NCI-H1930 (cell line): Measurements from ENCODE around the gene PDE4A.
"Not testable (repeated sequence)": the region's sequence is repeated elsewhere in the genome, so short reads cannot be mapped to it uniquely, and the experiment has no call there.

Experiments
- DNase-seq, 2 experiments: peaks; one replicate each; lab custom pipeline; 2025; lab: John Stamatoyannopoulos, UW

The PDE4A gene

GRCh38 chr19:10403137-10404021 lies 17.0 kb upstream of the PDE4A start, which contains the start of gene CDC37:
Gene CDC37 (minus strand): TSS chr19:10403542. CDS start chr19:10403479, 63 bp downstream.
- DNase-seq = peak; percentile 88 to 91

GRCh38 chr19:10404888-10405820 lies 15.2 kb upstream of the PDE4A start:
- no peak for DNase-seq

DNA sequence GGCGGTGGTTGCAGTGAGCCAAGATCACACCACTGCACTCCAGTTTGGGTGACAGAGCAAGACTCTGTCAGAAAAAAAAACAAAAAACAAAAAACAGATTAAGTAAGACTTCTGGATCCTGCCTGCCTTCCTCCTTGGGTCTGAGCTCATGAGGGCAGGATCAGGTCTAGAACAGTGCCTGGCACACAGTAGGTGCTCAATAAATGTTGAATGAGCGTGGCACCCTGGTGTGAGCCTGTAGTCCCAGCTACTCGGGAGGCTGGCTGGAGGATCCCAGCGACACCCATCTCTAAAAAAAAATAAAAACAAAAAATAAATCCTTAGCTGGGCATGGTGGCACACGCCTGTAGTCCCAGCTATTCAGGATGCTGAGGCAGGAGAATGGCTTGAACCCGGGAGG lies 14.1 kb upstream of the PDE4A start:
- no peak for DNase-seq

GRCh38 chr19:10407096-10407495 lies 13.2 kb upstream of the PDE4A start:
- no peak for DNase-seq

- no peak for DNase-seq
Observed at GRCh38 chr19:10408511-10409283, 11.6 kb upstream of the PDE4A start.

- not testable (repeated sequence) for DNase-seq
Observed at GRCh38 chr19:10411224-10411623, 9.1 kb upstream of the PDE4A start.

DNA sequence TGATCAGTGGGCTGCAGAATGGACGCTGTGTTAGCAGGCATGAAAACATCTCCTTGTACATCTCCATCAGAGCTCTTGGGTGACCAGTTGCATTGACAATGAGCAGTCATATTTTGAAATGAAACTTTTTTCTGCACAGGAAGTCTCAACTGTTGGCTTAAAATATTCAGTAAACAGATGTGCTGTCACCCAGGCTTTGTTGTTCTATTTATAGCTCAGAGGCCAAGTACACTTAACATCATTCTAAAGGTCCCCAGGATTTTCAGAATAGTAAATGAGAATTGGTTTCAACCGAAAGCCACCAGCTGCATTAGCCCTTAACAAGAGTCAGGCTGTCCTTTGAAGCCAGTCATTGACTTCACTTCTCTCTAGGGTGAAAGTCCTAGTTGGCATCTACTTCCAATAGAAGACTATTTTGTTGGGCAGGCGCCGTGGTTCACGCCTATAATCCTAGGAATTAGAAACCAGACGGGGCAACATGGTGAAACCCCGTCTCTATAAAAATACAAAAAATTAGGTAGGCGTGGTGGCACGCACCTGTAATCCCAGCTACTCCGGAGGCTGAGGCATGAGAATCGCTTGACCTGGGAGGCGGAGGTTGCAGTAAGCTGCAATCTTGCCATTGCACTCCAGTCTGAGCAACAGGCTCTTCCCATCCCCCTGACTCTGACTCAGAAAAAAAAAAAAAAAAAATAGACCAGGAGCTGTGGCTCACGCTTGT lies 7.9 kb upstream of the PDE4A start:
- no peak for DNase-seq

- DNase-seq = no peak
Observed at GRCh38 chr19:10416083-10416379, 4.3 kb upstream of the PDE4A start.

- DNase-seq = peak; percentile 82 to 91
Observed at GRCh38 chr19:10416380-10417257, 3.7 kb upstream of the PDE4A start.

- no peak for DNase-seq
Observed at GRCh38 chr19:10417541-10418234, 2.6 kb upstream of the PDE4A start.

DNA sequence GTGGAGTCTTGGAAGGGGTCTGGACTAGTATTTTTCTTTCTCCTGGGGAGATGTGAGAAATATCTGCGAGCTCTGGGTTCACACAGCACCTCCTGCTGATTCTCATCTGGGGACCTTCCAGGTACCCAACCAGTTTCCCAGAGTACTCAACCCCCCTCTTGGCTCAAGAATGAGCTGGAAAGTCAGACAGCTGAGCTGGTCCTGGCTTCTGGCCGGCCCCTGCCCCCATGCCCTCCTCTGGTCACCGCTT lies 2.2 kb upstream of the PDE4A start:
- DNase-seq = no peak

- no peak for DNase-seq
Observed at GRCh38 chr19:10418485-10419199, 1.7 kb upstream of the PDE4A start.

DNA sequence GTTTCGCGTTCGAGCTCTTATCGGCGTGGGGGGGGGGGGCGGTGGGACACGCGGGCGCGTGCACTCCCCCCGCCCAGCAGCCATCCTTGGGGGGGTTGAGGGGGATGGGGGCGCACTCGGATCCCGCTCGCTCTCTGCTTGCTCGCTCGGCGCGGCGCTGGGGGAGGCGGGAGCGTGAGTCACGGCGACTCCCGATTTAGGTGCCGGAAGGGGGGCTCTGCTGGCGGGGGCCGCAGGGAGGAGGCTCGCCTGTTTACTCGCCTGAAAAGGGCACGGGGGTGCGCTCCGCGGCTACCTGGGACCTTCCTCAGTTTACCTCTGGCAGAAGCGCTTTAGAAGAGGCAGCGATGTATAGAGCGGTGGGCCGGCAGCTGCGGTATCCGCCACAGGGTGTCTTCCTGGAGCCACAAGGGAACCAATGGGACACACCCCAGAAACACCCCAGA lies 1.1 kb upstream of the PDE4A start:
- no peak for DNase-seq

GRCh38 chr19:10419646-10420443 lies 493 bp upstream of the PDE4A start:
- peak; percentile 59 to 60 for DNase-seq

DNA sequence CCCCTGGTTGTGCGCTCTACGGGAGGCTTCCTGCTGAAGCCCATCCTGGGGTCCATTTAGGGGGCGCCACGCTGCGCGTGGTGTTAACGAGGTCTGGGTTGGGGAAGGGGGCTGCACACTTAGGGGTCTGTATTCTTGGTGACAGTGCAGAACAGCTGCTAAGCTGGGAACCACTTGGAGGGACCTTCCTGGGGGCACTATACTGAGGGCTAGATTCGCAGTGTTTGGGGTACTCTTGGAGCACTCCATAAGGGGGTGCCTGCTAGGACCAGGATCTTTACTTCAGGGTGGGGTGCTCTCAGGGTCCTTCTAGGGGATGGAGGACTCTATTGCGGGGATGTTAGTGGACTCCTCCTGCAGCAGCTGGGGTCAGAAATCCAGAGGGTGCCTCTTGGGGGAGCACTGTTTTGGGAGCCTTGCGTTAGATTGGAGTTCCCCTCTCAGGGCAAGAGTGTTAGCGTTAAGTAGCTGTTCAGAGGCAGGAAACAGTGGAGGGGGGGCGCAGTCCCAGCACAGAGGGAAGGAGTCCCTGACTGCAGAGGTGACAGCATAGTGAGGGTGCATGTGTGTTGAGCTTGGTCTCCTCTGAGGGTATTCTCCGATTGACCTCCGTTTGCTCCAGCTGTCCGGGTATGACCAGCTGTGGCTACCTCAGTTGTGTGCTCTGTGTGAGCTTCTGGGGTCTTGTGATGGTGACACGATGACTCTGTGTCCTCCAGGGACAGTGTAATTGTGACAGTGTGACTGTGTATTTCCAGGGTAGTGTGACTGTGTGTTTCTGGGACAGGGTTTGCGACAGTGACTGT lies 1.1 kb downstream of the PDE4A start:
- no peak for DNase-seq

- DNase-seq = no peak
Observed at GRCh38 chr19:10422046-10422461, 1.7 kb downstream of the PDE4A start.

- DNase-seq = no peak
Observed at GRCh38 chr19:10422846-10423245, 2.5 kb downstream of the PDE4A start.
